Neural progenitor cell (in vitro differentiated cells): Measurements from ENCODE around the gene KLHDC7B.

ENCODE experiments used
- EZH2 ChIP-seq: fragments of 200-600 bp; sonication (generic); IDR thresholded peaks from 2 replicates; pipeline ENCODE4 v1.6.1; 2017; ENCODE audit warnings: antibody characterized with exemption, mild to moderate bottlenecking, moderate library complexity
- TF ChIP-seq, protein P1 (sequence below): fragments of 200-600 bp; sonication (generic); IDR thresholded peaks from 2 replicates; pipeline ENCODE4 v1.5.1; 2017; ENCODE audit warnings: antibody characterized with exemption, mild to moderate bottlenecking

DNA sequence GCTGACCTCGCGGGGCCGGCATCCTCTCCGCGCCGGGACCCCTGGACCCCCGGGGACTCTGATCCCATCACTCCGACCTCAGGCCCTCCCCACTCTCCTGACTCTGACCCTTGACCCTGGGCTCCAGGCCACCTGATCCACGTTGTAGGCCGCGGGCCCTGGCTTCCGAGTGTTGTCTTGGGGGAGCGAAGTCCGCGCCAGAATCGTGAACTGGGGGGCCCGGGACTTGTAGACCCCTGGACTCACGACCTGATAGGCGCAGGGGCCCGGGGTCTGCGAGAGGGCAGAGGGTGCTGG is 15.2 kb upstream of the KLHDC7B start:
- TF ChIP-seq, protein P1, sequence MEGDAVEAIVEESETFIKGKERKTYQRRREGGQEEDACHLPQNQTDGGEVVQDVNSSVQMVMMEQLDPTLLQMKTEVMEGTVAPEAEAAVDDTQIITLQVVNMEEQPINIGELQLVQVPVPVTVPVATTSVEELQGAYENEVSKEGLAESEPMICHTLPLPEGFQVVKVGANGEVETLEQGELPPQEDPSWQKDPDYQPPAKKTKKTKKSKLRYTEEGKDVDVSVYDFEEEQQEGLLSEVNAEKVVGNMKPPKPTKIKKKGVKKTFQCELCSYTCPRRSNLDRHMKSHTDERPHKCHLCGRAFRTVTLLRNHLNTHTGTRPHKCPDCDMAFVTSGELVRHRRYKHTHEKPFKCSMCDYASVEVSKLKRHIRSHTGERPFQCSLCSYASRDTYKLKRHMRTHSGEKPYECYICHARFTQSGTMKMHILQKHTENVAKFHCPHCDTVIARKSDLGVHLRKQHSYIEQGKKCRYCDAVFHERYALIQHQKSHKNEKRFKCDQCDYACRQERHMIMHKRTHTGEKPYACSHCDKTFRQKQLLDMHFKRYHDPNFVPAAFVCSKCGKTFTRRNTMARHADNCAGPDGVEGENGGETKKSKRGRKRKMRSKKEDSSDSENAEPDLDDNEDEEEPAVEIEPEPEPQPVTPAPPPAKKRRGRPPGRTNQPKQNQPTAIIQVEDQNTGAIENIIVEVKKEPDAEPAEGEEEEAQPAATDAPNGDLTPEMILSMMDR, result no peak
- TF ChIP-seq EZH2, result no peak
